SK-N-MC (cell line): ENCODE measurements around the gene C20orf173.

Experiments used
- EZH2 ChIP-seq: fragments of 200-600 bp; sonication (generic); IDR thresholded peaks from one replicate; pipeline ENCODE4 v1.6.1; 2017; ENCODE audit warnings: antibody characterized with exemption
- FOXP2 ChIP-seq: optimal IDR thresholded peaks from 2 replicates; pipeline ENCODE3; 2011; ENCODE audit warnings: mild to moderate bottlenecking, moderate library complexity; ENCODE audit not compliant: insufficient read depth; ENCODE audit errors: extremely low read length, control extremely low read depth
- POLR2AphosphoS5 ChIP-seq: IDR thresholded peaks from 2 replicates; pipeline ENCODE4 v1.6.1; 2012; ENCODE audit warnings: mild to moderate bottlenecking, low read depth, low read length, borderline replicate concordance

DNA sequence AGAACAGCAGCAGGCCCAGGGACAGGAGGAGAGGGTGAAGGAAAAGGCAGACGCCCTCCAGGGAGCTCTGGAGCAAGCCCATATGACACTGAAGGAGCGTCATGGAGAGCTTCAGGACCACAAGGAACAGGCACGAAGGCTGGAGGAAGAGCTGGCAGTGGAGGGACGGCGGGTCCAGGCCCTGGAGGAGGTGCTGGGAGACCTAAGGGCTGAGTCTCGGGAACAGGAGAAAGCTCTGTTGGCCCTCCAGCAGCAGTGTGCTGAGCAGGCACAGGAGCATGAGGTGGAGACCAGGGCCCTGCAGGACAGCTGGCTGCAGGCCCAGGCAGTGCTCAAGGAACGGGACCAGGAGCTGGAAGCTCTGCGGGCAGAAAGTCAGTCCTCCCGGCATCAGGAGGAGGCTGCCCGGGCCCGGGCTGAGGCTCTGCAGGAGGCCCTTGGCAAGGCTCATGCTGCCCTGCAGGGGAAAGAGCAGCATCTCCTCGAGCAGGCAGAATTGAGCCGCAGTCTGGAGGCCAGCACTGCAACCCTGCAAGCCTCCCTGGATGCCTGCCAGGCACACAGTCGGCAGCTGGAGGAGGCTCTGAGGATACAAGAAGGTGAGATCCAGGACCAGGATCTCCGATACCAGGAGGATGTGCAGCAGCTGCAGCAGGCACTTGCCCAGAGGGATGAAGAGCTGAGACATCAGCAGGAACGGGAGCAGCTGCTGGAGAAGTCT lies 25.5 kb downstream of the C20orf173 start:
- TF ChIP-seq POLR2AphosphoS5 (no peak), EZH2 (no peak), FOXP2 (no peak)
